ENCODE measurements around the gene SAV1. TPM values are rescaled to one million over a fixed set of nuclear protein-coding genes. Genes with fewer than 3 reads are reported as not detected.

SAV1 gene
- total and polyA plus RNA-seq, 2 of the 13 experiments (the other 11 are each of a cell fraction or from before 2014, with no cell fraction given): 7.3 to 8.2 TPM

DNA sequence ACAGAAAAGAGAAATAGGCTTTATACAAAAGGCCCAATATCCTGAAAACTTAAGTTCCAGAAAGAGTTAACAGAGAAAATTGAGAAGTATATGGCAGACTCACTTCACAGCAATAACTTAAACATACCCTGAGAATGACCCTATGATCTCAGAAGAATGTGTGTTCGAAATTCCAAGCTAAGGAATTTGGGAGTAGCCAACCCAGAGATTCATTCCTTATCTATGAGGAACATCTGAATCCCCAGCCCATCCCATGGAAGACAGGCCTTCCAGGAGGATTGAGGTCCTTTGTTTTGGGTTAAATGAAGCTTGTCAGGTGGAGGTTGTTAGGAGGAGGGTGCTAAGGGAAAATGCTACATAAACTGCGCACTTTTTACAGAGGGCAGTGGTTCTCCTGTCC lies 7.5 kb upstream of the SAV1 start (continued):
- TF ChIP-seq RELA (CRISPR knock-in tag; IDR thresholded peaks at IDR 0.05) (no peak), ZNF678 (CRISPR knock-in tag; IDR thresholded peaks at IDR 0.05) (no peak)

DNA sequence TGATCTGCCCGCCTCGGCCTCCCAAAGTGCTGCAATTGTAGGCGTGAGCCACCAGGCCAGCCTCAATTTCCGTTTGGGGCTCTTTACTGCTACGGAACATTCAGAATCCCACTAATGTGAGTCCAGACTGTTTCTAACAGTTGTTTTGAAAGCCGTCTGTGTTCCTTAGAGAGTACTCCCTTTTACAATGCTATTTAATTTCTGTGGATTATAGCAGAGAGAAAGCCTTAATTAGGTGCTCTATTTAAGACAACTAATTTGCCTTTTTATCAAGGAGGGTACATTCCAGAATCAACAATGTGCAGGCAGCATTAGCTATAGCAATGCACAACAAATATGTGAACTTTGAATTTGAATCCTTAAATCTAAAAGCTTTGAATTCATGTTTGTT lies 2.8 kb upstream of the SAV1 start:
- FAIRE-seq: no peak
- Histone ChIP-seq H3K79me2 (ENCODE audit: insufficient read depth, low read length) (peaks cover 15% of the 10 kb centered on the region), H3K9me3 (ENCODE audit: low read length) (no peaks in the 10 kb centered on the region), H3K4me2 (ENCODE audit: low read depth, low read length) (no peak overlapping the region), H3K27ac (ENCODE audit: extremely low read length, insufficient read depth, low read length) (no peak overlapping the region), H2AFZ (ENCODE audit: low read length) (no peak overlapping the region), H3K9ac (ENCODE audit: insufficient read depth, low read depth, low read length) (no peak overlapping the region), H4K20me1 (ENCODE audit: insufficient read depth, low read length) (peaks cover 2% of the 10 kb centered on the region; the same call in 1 of the 2 replicates), H3K4me1 (ENCODE audit: insufficient read depth, low read length) (peaks cover 34% of the 10 kb centered on the region), H3K27me3 (ENCODE audit: control insufficient read depth in 1 of 2, insufficient read depth in 2 of 2, low read length in 2 of 2) (no peaks in the 10 kb centered on the region), H3K4me3 (replicated peaks in 1 of 3; ENCODE audit: insufficient read depth in 1 of 3, low read depth in 2 of 3, low read length in 3 of 3) (no peak overlapping the region), H3K36me3 (replicated peaks in 1 of 2; ENCODE audit: control insufficient read depth in 1 of 2, insufficient read depth in 2 of 2, low read length in 2 of 2) (no peaks in the 10 kb centered on the region)
- no peak for ATAC-seq
- TF ChIP-seq ZNF33B (CRISPR knock-in tag; IDR thresholded peaks at IDR 0.05): no peak
- TF ChIP-seq, protein P1, sequence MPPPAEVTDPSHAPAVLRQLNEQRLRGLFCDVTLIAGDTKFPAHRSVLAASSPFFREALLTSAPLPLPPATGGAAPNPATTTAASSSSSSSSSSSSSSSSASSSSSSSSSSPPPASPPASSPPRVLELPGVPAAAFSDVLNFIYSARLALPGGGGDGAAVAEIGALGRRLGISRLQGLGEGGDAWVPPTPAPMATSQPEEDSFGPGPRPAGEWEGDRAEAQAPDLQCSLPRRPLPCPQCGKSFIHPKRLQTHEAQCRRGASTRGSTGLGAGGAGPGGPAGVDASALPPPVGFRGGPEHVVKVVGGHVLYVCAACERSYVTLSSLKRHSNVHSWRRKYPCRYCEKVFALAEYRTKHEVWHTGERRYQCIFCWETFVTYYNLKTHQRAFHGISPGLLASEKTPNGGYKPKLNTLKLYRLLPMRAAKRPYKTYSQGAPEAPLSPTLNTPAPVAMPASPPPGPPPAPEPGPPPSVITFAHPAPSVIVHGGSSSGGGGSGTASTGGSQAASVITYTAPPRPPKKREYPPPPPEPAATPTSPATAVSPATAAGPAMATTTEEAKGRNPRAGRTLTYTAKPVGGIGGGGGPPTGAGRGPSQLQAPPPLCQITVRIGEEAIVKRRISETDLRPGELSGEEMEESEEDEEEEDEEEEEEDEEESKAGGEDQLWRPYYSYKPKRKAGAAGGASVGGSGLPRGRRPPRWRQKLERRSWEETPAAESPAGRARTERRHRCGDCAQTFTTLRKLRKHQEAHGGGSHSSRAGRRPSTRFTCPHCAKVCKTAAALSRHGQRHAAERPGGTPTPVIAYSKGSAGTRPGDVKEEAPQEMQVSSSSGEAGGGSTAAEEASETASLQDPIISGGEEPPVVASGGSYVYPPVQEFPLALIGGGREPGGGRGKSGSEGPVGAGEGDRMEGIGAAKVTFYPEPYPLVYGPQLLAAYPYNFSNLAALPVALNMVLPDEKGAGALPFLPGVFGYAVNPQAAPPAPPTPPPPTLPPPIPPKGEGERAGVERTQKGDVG (CRISPR knock-in tag; IDR thresholded peaks at IDR 0.05; ENCODE audit: borderline replicate concordance): no peak
- no TSS peak for BruUV-seq (replicated peaks)
- in situ Hi-C loops (cut with HindIII; ENCODE audit: extremely low pct_ligation_motif_present, low pct_unique_long_range_greater_than_20kb) (no loop called here), intact Hi-C loops (cut with micrococcal nuclease; ENCODE audit: unreplicated experiment) (no loop called here)
- CTCF ChIA-PET (ENCODE audit: low intra/inter-chr PET ratio, low total read pairs): no interaction called here
- no peak for DNase-seq (ENCODE audit: low spot score)
- POLR2A ChIA-PET: no interaction called here
- 54% methylated on average over 6 of the region's 6 CpGs for WGBS (ENCODE audit: low lambda C conversion rate)
